ENCODE measurements around the gene GPR45. TPM values are rescaled to one million over a fixed set of nuclear protein-coding genes. Genes with fewer than 3 reads are reported as not detected.

Gene GPR45
- total and polyA plus RNA-seq, 10 of the 15 experiments (the other 5 are each of a cell fraction or from before 2014, with no cell fraction given), result not detected

DNA sequence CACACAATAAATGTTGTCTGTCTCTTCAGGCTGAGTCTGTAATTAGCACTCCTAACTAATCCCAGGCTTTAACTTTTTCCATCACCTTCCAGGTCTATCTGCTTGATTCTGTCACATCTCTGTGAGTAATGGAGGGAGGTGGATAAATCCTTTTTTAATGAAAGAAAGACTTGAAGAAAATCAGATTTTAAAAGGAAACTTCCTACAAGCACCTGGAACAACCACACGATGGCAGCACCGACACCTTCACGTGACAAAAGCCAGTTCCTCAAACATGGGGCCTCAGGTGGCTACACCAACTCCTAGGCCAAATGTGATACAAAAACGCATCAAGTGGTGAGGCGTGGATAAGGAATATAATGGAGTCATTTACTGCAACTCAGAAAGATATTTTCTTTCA is 46.1 kb downstream of the GPR45 start (continued):
- TF ChIP-seq, protein P1, sequence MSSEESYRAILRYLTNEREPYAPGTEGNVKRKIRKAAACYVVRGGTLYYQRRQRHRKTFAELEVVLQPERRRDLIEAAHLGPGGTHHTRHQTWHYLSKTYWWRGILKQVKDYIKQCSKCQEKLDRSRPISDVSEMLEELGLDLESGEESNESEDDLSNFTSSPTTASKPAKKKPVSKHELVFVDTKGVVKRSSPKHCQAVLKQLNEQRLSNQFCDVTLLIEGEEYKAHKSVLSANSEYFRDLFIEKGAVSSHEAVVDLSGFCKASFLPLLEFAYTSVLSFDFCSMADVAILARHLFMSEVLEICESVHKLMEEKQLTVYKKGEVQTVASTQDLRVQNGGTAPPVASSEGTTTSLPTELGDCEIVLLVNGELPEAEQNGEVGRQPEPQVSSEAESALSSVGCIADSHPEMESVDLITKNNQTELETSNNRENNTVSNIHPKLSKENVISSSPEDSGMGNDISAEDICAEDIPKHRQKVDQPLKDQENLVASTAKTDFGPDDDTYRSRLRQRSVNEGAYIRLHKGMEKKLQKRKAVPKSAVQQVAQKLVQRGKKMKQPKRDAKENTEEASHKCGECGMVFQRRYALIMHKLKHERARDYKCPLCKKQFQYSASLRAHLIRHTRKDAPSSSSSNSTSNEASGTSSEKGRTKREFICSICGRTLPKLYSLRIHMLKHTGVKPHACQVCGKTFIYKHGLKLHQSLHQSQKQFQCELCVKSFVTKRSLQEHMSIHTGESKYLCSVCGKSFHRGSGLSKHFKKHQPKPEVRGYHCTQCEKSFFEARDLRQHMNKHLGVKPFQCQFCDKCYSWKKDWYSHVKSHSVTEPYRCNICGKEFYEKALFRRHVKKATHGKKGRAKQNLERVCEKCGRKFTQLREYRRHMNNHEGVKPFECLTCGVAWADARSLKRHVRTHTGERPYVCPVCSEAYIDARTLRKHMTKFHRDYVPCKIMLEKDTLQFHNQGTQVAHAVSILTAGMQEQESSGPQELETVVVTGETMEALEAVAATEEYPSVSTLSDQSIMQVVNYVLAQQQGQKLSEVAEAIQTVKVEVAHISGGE (CRISPR knock-in tag; IDR thresholded peaks at IDR 0.05), result no peak
- no peak for TF ChIP-seq BCL11A (IDR thresholded peaks at IDR 0.05; ENCODE audit: low read depth, low read length)
- peak; percentile 55 for TF ChIP-seq RAD21 (IDR thresholded peaks at IDR 0.05; ENCODE audit: insufficient read depth, low read depth, low read length)
- no peak for TF ChIP-seq WRNIP1 (IDR thresholded peaks at IDR 0.05; ENCODE audit: borderline replicate concordance, low read depth, low read length)
- peak; percentile 76; the same call in 1 of the 2 replicates for TF ChIP-seq YY1 (IDR thresholded peaks at IDR 0.05; ENCODE audit: low read depth, low read length)
- no peak for TF ChIP-seq HCFC1 (IDR thresholded peaks at IDR 0.05; ENCODE audit: low read length)
- TF ChIP-seq ZBTB4 (CRISPR knock-in tag; IDR thresholded peaks at IDR 0.05), result no peak
- no peak for TF ChIP-seq POLR2AphosphoS5 (IDR thresholded peaks at IDR 0.05; ENCODE audit: low read length)
- no peak for TF ChIP-seq TBL1XR1 (IDR thresholded peaks at IDR 0.05; ENCODE audit: low read depth, low read length)
- no peak for TF ChIP-seq PBX3 (IDR thresholded peaks at IDR 0.05; ENCODE audit: insufficient replicate concordance, low read depth, low read length)
- no peak for TF ChIP-seq TCF7 (IDR thresholded peaks at IDR 0.05; ENCODE audit: borderline replicate concordance)
- peak; percentile 76 for TF ChIP-seq USF1 (IDR thresholded peaks at IDR 0.05; ENCODE audit: borderline replicate concordance, extremely low read length, insufficient read depth, low read depth, low read length)
- TF ChIP-seq, protein P2, sequence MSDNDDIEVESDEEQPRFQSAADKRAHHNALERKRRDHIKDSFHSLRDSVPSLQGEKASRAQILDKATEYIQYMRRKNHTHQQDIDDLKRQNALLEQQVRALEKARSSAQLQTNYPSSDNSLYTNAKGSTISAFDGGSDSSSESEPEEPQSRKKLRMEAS (IDR thresholded peaks at IDR 0.05; ENCODE audit: low read depth, low read length), result peak; percentile 44; the same call in 1 of the 2 replicates
- TF ChIP-seq TAF1 (IDR thresholded peaks at IDR 0.05; ENCODE audit: borderline replicate concordance, low read depth, low read length), result no peak
- TF ChIP-seq PAX5 (IDR thresholded peaks at IDR 0.05; ENCODE audit: borderline replicate concordance, low read depth, low read length), result no peak
- no peak for TF ChIP-seq ESRRA (IDR thresholded peaks at IDR 0.05; ENCODE audit: low read length)
- TF ChIP-seq NR2C2 (IDR thresholded peaks at IDR 0.05; ENCODE audit: borderline replicate concordance, control insufficient read depth, insufficient read length, low read depth), result no peak
- no peak for TF ChIP-seq GABPA (IDR thresholded peaks at IDR 0.05; ENCODE audit: low read depth)
- no peak for TF ChIP-seq CEBPB (IDR thresholded peaks at IDR 0.05; ENCODE audit: borderline replicate concordance in 1 of 2, low read depth in 2 of 2, low read length in 2 of 2)
- no peak for TF ChIP-seq RB1 (IDR thresholded peaks at IDR 0.05; ENCODE audit: borderline replicate concordance)
- no peak for TF ChIP-seq ZNF24 (IDR thresholded peaks at IDR 0.05)
- TF ChIP-seq JUND (IDR thresholded peaks at IDR 0.05; ENCODE audit: low read depth, low read length), result no peak
- TF ChIP-seq CBFB (IDR thresholded peaks at IDR 0.05; ENCODE audit: low read depth), result no peak

All from GM12878 (cell line).